HG02678 (cell line): ENCODE measurements around the gene FILIP1L.

Source experiments
- ATAC-seq: cut with Tn5 transposase; IDR thresholded peaks from one replicate; pipeline ENCODE4 v1.9.1; 2021; ENCODE audit warnings: mild to moderate bottlenecking, moderate library complexity; ENCODE audit not compliant: unreplicated experiment

Gene FILIP1L

GRCh38 chr3:100045696-100046095 lies 68.6 kb downstream of the FILIP1L start:
- ATAC-seq, result no peak

- peak; percentile 77 for ATAC-seq
These were observed 69.9 kb downstream of the FILIP1L start for GRCh38 chr3:100044369-100044768.

GRCh38 chr3:100043271-100043670 lies 71.0 kb downstream of the FILIP1L start:
- ATAC-seq, result no peak

GRCh38 chr3:100042166-100042981 lies 71.9 kb downstream of the FILIP1L start:
- no peak for ATAC-seq

GRCh38 chr3:100041328-100041749 lies 73.0 kb downstream of the FILIP1L start:
- no peak for ATAC-seq

- ATAC-seq, result no peak
These were observed 73.7 kb downstream of the FILIP1L start for GRCh38 chr3:100040451-100041225.

- no peak for ATAC-seq
These were observed 75.2 kb downstream of the FILIP1L start for GRCh38 chr3:100039075-100039474.

GRCh38 chr3:100033903-100034471 lies 80.3 kb downstream of the FILIP1L start:
- ATAC-seq, result no peak

GRCh38 chr3:100033184-100033583 lies 81.1 kb downstream of the FILIP1L start:
- no peak for ATAC-seq

GRCh38 chr3:100032243-100032642 lies 82.1 kb downstream of the FILIP1L start:
- ATAC-seq, result no peak

GRCh38 chr3:100030914-100031425 lies 83.3 kb downstream of the FILIP1L start:
- no peak for ATAC-seq

GRCh38 chr3:100030346-100030745 lies 84.0 kb downstream of the FILIP1L start:
- peak; percentile 52 for ATAC-seq

- peak; percentile 61 for ATAC-seq
These were observed 84.6 kb downstream of the FILIP1L start for GRCh38 chr3:100029689-100030088.

GRCh38 chr3:100029052-100029451 lies 85.2 kb downstream of the FILIP1L start:
- no peak for ATAC-seq

- ATAC-seq, result no peak
These were observed 87.0 kb downstream of the FILIP1L start for GRCh38 chr3:100027321-100027720.

GRCh38 chr3:100024520-100025303 lies 89.6 kb downstream of the FILIP1L start:
- no peak for ATAC-seq

- ATAC-seq, result no peak
These were observed 90.7 kb downstream of the FILIP1L start for GRCh38 chr3:100023595-100023994.

GRCh38 chr3:100023150-100023549 lies 91.2 kb downstream of the FILIP1L start:
- ATAC-seq, result no peak

- no peak for ATAC-seq
These were observed 91.8 kb downstream of the FILIP1L start for GRCh38 chr3:100022506-100022905.

GRCh38 chr3:100020876-100021644 lies 93.2 kb downstream of the FILIP1L start:
- no peak for ATAC-seq
